Embryonic facial prominence (tissue), 1 donor: Measurements from ENCODE around the gene PAX5.
"Not testable (repeated sequence)": the region's sequence is repeated elsewhere in the genome, so short reads cannot be mapped to it uniquely, and the experiment has no call there.

Source experiments
- DNase-seq: peaks from one replicate; pipeline ENCODE4 v3.0.0-alpha.2; 2016; ENCODE audit errors: extremely low spot score

Gene PAX5

GRCh38 chr9:37033682-37034304 is at the start of gene PAX5:
Gene PAX5, minus strand, starts transcription at chr9:37034268. Its CDS starts 237 bp downstream, at chr9:37034031.
- DNase-seq = no peak

GRCh38 chr9:37083654-37084053 is 49.6 kb upstream of the PAX5 start:
- DNase-seq = no peak

- no peak for DNase-seq
Observed at GRCh38 chr9:37082214-37082765, 48.2 kb upstream of the PAX5 start.

- not testable (repeated sequence) for DNase-seq
Observed at GRCh38 chr9:37081507-37081906, 47.4 kb upstream of the PAX5 start.

- not testable (repeated sequence) for DNase-seq
Observed at GRCh38 chr9:37080165-37080628, 46.1 kb upstream of the PAX5 start.

- DNase-seq = peak; percentile 76
Observed at GRCh38 chr9:37079370-37080164, 45.5 kb upstream of the PAX5 start.

GRCh38 chr9:37074790-37075189 is 40.7 kb upstream of the PAX5 start:
- DNase-seq = not testable (repeated sequence)

- no peak for DNase-seq
Observed at GRCh38 chr9:37066139-37066725, 32.2 kb upstream of the PAX5 start.

- DNase-seq = no peak
Observed at GRCh38 chr9:37062336-37062735, 28.3 kb upstream of the PAX5 start.

- no peak for DNase-seq
Observed at GRCh38 chr9:37061768-37062167, 27.7 kb upstream of the PAX5 start.

GRCh38 chr9:37060833-37061232 is 26.8 kb upstream of the PAX5 start:
- no peak for DNase-seq

GRCh38 chr9:37056046-37056920 is 22.2 kb upstream of the PAX5 start:
- DNase-seq = no peak

GRCh38 chr9:37054363-37054720 is 20.3 kb upstream of the PAX5 start:
- not testable (repeated sequence) for DNase-seq

GRCh38 chr9:37053684-37054362 is 19.8 kb upstream of the PAX5 start:
- DNase-seq = no peak

- no peak for DNase-seq
Observed at GRCh38 chr9:37046683-37047082, 12.6 kb upstream of the PAX5 start.

- no peak for DNase-seq
Observed at GRCh38 chr9:37042421-37042820, 8.4 kb upstream of the PAX5 start.

- DNase-seq = no peak
Observed at GRCh38 chr9:37040508-37041127, 6.5 kb upstream of the PAX5 start.

- DNase-seq = no peak
Observed at GRCh38 chr9:37038943-37039464, 4.9 kb upstream of the PAX5 start.

GRCh38 chr9:37038302-37038942 is 4.4 kb upstream of the PAX5 start:
- DNase-seq = no peak
